Stomach (tissue), 9 donors: ENCODE measurements around the gene KIF2A. TPM values are rescaled to one million over a fixed set of nuclear protein-coding genes. Genes with fewer than 3 reads are reported as not detected.

Experiments used
- DNase-seq, 2 donors: peaks; one replicate each; pipeline versions ENCODE4 v3.0.0 to v3.0.0-alpha.2; 2013 to 2019
- H3K27ac ChIP-seq, 5 donors: fragments of 200-600 bp in 4 of 5; sonication (generic) in 4 of 5; one replicate each; pipeline ENCODE4 v1.5.1; 2013 to 2019; ENCODE audit warnings: mild to moderate bottlenecking in 1 of 5, moderate library complexity in 1 of 5
- H3K27me3 ChIP-seq, 3 donors: fragments of 200-600 bp; sonication (generic); one replicate each; pipeline ENCODE4 v1.5.1; 2017 to 2019; ENCODE audit warnings: mixed run types in 1 of 3
- H3K36me3 ChIP-seq, 4 donors: fragments of 200-600 bp; sonication (generic); 1 replicate in 3 of 4; 2 replicates in 1 of 4; pipeline ENCODE4 v1.5.1; 2016 to 2019
- H3K4me1 ChIP-seq, 4 donors: fragments of 200-600 bp; sonication (generic); one replicate each; pipeline ENCODE4 v1.5.1; 2016 to 2019
- H3K4me3 ChIP-seq, 4 donors: fragments of 200-600 bp; sonication (generic) in 3 of 4; one replicate each; pipeline ENCODE4 v1.5.1; 2016 to 2019; ENCODE audit warnings: mild to moderate bottlenecking in 1 of 4
- H3K9me3 ChIP-seq, 4 donors: fragments of 200-600 bp; sonication (generic); one replicate each; pipeline ENCODE4 v1.5.1; 2016 to 2019
- EP300 ChIP-seq: sonication (generic); formaldehyde crosslinking; IDR thresholded peaks from one replicate; pipeline ENCODE4 v1.6.1; 2017; ENCODE audit warnings: antibody characterized with exemption
- POLR2A ChIP-seq, 4 donors: fragments of 450-650 bp; IDR thresholded peaks; one replicate each; pipeline ENCODE4 v1.6.1; 2016; ENCODE audit warnings: antibody characterized with exemption in 4 of 4, control low read depth in 2 of 4, mild to moderate bottlenecking in 1 of 4, moderate library complexity in 1 of 4
- POLR2AphosphoS5 ChIP-seq, 3 donors: sonication (generic); formaldehyde crosslinking; IDR thresholded peaks; one replicate each; pipeline ENCODE4 v1.6.1; 2016; ENCODE audit warnings: antibody characterized with exemption in 3 of 3
- WGBS, 5 donors: extraction: QIAGEN DNeasy Blood & Tissue Kit in 3 of 5; methylation state at CpG; one replicate each; pipeline versions ENCODE4 v1.1.5 to v1.1.7; 2013 to 2018; 5-methylcytosine and 5-hydroxymethylcytosine counted together
- intact Hi-C: fragments of 100-400 bp; cut with DNase I; formaldehyde crosslinking; loops from one replicate; pipeline ENCODE4 v1.15.1; 2023; ENCODE audit warnings: low total_unique reads
- polyA plus RNA-seq, 3 donors: library from polyadenylated mRNA; stranded (reverse); fragments of 200-250 nt; gene quantifications; one replicate each; pipeline ENCODE4 v1.2.3, GENCODE V29; 2013
- total RNA-seq, 5 donors: library from RNA; depleted of rRNA; stranded (reverse); fragments of >200 nt; gene quantifications; one replicate each; pipeline versions ENCODE4 v1.1.0 to v1.2.3, GENCODE V29; 2014 to 2016
- TF ChIP-seq, protein P1 (sequence below), 7 experiments: fragments of 450-650 bp in 4 of 7; fragments of 200-600 bp in 3 of 7; sonication (generic) in 3 of 7; IDR thresholded peaks; one replicate each; pipeline ENCODE4 v1.5.1; 2016 to 2019; ENCODE audit warnings: antibody characterized with exemption in 7 of 7, control low read depth in 2 of 7, mild to moderate bottlenecking in 1 of 7
- donor health status: healthy with polysubstance abuse.
- donor health status: Bipolar disorder and iron deficiency.
- donor health status: healthy.

Gene KIF2A
- total and polyA plus RNA-seq, 8 donors: 2.6 to 61.3 (median 9.9) TPM

DNA sequence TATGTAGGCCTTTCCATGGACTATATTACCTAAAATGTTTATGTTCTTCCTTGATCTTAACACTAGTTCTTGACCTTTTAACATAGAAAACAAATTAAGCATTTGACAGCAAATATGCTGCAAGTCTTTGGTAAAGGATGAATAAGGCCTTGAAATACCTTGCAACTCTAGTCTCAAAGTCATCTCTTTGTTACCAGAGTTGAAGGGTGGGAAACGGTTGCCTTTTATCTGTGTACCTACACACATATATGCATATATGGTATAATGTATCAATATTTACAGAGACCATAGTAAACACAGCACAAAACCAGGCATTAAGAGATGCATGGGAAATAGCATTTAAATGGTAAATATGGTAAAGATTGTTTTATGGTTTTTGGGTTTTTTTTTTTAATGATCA is 16.5 kb downstream of the KIF2A start:
- Histone ChIP-seq H3K9me3 (no peaks in the 10 kb centered on the region), H3K4me3 (no peak overlapping the region), H3K36me3 (peaks cover 0 to 7% (median 2%) of the 10 kb centered on the region in 4 donors), H3K27me3 (no peaks in the 10 kb centered on the region), H3K27ac (no peak overlapping the region), H3K4me1 (peaks cover 0 to 24% (median 0%) of the 10 kb centered on the region in 4 donors)
- no peak for TF ChIP-seq POLR2AphosphoS5 (IDR thresholded peaks at IDR 0.05)
- no peak for TF ChIP-seq POLR2A (IDR thresholded peaks at IDR 0.05)
- TF ChIP-seq, protein P1, sequence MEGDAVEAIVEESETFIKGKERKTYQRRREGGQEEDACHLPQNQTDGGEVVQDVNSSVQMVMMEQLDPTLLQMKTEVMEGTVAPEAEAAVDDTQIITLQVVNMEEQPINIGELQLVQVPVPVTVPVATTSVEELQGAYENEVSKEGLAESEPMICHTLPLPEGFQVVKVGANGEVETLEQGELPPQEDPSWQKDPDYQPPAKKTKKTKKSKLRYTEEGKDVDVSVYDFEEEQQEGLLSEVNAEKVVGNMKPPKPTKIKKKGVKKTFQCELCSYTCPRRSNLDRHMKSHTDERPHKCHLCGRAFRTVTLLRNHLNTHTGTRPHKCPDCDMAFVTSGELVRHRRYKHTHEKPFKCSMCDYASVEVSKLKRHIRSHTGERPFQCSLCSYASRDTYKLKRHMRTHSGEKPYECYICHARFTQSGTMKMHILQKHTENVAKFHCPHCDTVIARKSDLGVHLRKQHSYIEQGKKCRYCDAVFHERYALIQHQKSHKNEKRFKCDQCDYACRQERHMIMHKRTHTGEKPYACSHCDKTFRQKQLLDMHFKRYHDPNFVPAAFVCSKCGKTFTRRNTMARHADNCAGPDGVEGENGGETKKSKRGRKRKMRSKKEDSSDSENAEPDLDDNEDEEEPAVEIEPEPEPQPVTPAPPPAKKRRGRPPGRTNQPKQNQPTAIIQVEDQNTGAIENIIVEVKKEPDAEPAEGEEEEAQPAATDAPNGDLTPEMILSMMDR (IDR thresholded peaks at IDR 0.05): no peak
- no peak for TF ChIP-seq EP300
- intact Hi-C loops: no loop called here
- 34 to 67% (median 50%) methylated on average over 1 of the region's 1 CpG for WGBS, 5 donors
- no peak for DNase-seq

- no peak for DNase-seq
- Histone ChIP-seq H3K27me3 (no peaks in the 10 kb centered on the region), H3K9me3 (no peaks in the 10 kb centered on the region), H3K27ac (no peak overlapping the region), H3K36me3 (peaks cover 0 to 7% (median 2%) of the 10 kb centered on the region in 4 donors), H3K4me1 (peaks cover 0 to 12% (median 2%) of the 10 kb centered on the region in 4 donors), H3K4me3 (no peak overlapping the region)
- TF ChIP-seq EP300 (no peak), POLR2AphosphoS5 (IDR thresholded peaks at IDR 0.05) (no peak), POLR2A (IDR thresholded peaks at IDR 0.05) (no peak)
- TF ChIP-seq, protein P1 (IDR thresholded peaks at IDR 0.05): no peak
- 86 to 100% (median 94%) methylated on average over 1 of the region's 1 CpG for WGBS, 5 donors
- intact Hi-C loops: no loop called here
These were observed 20.3 kb downstream of the KIF2A start for GRCh38 chr5:62326302-62326701.

- no peak for TF ChIP-seq POLR2AphosphoS5 (IDR thresholded peaks at IDR 0.05)
- TF ChIP-seq, protein P1 (IDR thresholded peaks at IDR 0.05): no peak
- TF ChIP-seq POLR2A (IDR thresholded peaks at IDR 0.05): no peak
- no peak for TF ChIP-seq EP300
- intact Hi-C loops: no loop called here
- H3K27ac ChIP-seq: no peak overlapping the region
- peaks cover 0 to 12% (median 2%) of the 10 kb centered on the region in 4 donors for H3K4me1 ChIP-seq
- H3K36me3 ChIP-seq: peaks cover 0 to 3% (median under 1%) of the 10 kb centered on the region in 4 donors
- H3K27me3 ChIP-seq: no peaks in the 10 kb centered on the region
- no peaks in the 10 kb centered on the region for H3K9me3 ChIP-seq
- DNase-seq: no peak
- no peak overlapping the region for H3K4me3 ChIP-seq
- 89 to 98% (median 94%) methylated on average over 4 of the region's 4 CpGs for WGBS, 5 donors
These were observed 20.7 kb downstream of the KIF2A start for GRCh38 chr5:62326702-62327101.

DNA sequence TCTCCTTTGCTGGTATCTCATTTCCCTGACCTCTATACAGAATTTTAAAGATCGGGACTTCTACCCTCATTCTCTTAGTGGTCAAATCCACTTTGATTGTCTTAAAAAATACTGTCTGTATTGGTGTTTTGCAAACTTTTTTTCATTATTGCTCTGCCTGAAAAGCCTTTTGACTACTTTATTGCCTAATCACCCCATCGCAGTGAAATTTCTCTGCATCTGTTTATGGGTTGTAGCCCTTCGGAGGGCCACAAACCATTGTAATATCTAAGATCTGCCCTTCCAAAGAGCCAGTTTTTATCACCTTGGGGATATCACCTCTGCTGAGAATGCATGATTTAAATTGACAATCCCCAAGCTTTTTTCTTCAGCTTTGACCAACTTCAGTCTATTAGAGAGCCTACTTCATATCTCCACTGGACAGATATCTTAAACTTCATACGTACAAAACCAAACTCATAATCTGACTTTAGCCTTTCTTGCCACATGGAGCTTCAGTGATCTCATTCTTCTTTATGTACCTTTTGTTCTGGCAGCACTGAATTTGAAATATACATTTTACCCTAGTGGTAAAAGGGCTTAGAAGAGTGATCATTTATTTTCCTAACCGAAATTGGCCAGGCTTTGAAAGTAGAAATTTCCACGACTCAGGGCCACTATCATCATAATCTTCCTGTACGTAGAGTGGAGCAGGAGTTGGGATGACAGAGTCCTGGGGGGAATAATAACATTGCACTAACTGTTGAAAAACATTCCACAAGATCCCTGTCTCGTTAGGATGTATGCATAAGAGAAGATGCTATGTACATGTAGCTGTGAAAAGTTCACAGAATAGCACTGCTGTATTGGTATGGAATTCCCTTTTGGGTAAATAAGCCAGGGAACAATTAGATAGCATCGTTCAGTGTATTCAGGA is 21.4 kb downstream of the KIF2A start:
- Histone ChIP-seq H3K9me3 (no peaks in the 10 kb centered on the region), H3K4me1 (peaks cover 0 to 16% (median 2%) of the 10 kb centered on the region in 4 donors)

More for the DNA sequence above, 21.4 kb downstream of the KIF2A start:
- no peak overlapping the region for H3K4me3 ChIP-seq
- H3K27me3 ChIP-seq: no peaks in the 10 kb centered on the region
- TF ChIP-seq POLR2AphosphoS5 (IDR thresholded peaks at IDR 0.05): no peak
- TF ChIP-seq POLR2A (IDR thresholded peaks at IDR 0.05): no peak
- no peak for TF ChIP-seq EP300
- TF ChIP-seq, protein P1 (IDR thresholded peaks at IDR 0.05): no peak
- H3K27ac ChIP-seq: no peak overlapping the region
- H3K36me3 ChIP-seq: no peaks in the 10 kb centered on the region
- intact Hi-C loops: no loop called here
- WGBS, 5 donors: 78 to 84% (median 80%) methylated on average over 9 of the region's 9 CpGs
- DNase-seq: no peak
